Astrocyte of the spinal cord (primary cell): Measurements from ENCODE around the gene SLC35E3.
A peak's percentile ranks its signal among the peaks of the same experiment; 100 is the strongest.

Source experiments
- DNase-seq: peaks from one replicate; pipeline ENCODE4 v3.0.0; 2011; ENCODE audit warnings: low read depth, low spot score
- H3K4me3 ChIP-seq: 2 replicates; pipeline ENCODE4 v1.5.1; 2011; ENCODE audit warnings: low read depth, mild to moderate bottlenecking, low read length, moderate library complexity
- CTCF ChIP-seq: IDR thresholded peaks from 2 replicates; pipeline ENCODE4 v1.5.1; 2012; ENCODE audit warnings: low read depth, mild to moderate bottlenecking, low read length, inconsistent platforms
- in situ Hi-C: cut with HindIII; loops from 2 replicates; pipeline ENCODE4 v1.10.0; 2017; ENCODE audit warnings: low sequenced_read_pairs

The SLC35E3 gene

DNA sequence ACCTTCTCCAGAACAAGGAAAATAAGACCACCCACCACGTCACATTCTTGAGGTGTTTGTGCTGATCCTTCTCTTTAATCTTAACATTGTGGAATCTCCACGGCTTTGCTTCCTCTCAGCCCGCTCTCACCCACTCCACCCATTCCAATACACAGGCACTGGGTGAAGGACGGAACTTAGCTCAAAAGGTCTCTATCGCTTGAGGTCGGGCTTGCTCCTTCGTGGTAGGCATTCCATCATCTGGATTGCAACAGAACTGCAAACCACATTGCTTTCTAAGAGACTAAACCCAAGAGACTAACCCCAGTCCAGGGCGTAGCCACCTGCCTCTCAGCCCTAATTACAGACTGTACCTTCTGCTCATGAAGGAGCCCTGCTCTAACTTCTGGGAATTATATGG lies 38.0 kb downstream of the SLC35E3 start:
- H3K4me3 ChIP-seq = no peak overlapping the region
- TF ChIP-seq CTCF = no peak
- in situ Hi-C loops = no loop called here
- no peak for DNase-seq

DNA sequence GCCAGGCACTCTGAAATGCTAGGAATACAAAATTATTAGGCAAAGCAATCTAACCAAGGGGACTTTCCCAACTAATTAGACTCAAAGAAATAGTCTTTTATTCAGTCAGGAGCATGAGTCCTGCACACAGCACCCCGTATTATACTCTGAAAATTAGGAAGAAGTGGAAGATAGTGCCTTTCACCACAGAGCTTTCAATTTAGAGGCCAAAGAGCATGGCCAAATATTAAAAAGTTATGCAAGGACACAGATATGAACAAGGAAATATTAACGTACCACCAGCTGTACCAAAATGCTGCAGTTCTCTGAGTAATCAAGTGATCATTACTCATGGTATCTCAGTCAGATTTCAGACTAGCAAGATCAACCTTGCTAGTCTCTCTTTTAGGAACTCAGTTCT lies 39.4 kb downstream of the SLC35E3 start:
- DNase-seq = no peak
- TF ChIP-seq CTCF = no peak
- no peak overlapping the region for H3K4me3 ChIP-seq
- in situ Hi-C loops = no loop called here

DNA sequence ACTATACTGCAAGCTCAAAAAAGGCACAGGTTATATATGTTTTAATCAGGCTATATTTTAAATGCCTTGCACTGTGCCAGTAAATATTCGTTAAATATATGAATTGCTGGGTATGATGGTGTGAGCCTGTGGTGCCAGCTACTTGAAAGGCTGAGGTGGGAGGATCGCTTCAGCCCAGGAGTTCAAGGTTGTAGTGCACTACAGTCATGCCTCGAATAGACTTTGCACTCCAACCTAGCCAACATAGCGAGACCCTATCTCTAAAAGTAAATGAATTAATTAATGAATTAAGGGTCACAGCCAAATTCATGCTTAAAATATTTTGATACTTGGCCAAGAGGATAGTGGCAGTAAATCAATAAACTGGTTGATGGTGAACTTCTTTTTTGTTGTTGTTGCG lies 39.8 kb downstream of the SLC35E3 start:
- in situ Hi-C loops = no loop called here
- DNase-seq = no peak
- no peak overlapping the region for H3K4me3 ChIP-seq
- TF ChIP-seq CTCF = no peak

DNA sequence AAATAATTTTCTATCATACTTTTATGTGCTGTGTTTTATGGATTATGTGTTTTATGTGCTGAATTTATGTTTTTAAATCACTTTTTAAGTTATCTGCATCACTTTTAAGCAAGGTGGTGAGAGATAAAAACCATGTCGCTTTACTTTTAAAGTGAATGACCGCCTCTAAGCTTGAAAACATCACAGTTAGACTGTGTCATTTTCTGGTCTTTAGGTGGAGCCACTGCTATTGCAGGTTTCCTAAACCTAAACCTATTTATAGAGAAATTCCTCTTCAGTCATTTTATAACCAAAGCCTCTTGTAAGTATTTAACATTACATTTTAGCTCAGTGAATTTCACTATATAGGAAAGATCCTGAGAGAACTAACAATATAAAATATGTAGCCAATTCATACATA lies 41.0 kb downstream of the SLC35E3 start:
- in situ Hi-C loops = no loop called here
- H3K4me3 ChIP-seq = no peak overlapping the region
- peak; percentile 46 for DNase-seq
- peak; percentile 33 for TF ChIP-seq CTCF

GRCh38 chr12:68788554-68789143 lies 42.7 kb downstream of the SLC35E3 start:
- no peak overlapping the region for H3K4me3 ChIP-seq
- TF ChIP-seq CTCF = no peak
- in situ Hi-C loops = no loop called here
- DNase-seq = no peak

DNA sequence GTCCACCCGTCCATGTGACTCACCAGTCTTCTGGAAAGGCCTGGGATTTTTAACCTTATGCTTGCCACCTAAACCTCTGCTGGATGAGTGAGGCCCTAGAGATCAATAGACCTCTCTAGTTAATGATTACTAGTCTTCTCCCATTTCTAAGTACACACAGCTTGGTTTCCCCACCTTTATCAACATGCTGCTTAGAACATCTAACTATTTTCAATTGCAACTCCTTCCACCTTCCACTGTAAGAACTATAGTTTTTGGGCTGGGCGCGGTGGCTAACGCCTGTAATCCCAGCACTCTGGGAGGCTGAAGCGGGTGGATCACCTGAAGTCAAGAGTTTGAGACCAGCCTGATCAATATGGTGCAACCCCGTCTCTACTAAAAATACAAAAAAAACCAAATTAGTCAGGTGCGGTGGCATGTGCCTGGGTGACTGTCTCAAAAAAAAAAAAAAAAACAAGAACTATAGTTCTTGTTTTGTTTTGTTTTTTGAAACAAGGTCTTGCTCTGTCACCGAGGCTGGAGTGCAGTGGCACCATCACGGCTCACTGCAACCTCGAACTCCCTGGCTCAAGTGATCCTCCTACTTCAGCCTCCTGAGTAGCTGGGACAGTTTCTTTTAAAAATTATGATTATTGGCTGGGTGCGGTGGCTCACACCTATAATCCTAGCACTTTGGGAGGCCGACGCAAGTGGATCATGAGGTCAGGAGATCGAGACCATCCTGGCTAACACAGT lies 43.3 kb downstream of the SLC35E3 start:
- in situ Hi-C loops = no loop called here
- no peak for DNase-seq
- no peak for TF ChIP-seq CTCF
- no peak overlapping the region for H3K4me3 ChIP-seq
